NK-92 (cell line): Measurements from ENCODE around the gene MAT1A.
"Not testable (repeated sequence)": the region's sequence is repeated elsewhere in the genome, so short reads cannot be mapped to it uniquely, and the experiment has no call there.

ENCODE experiments used
- DNase-seq: peaks from one replicate; lab custom pipeline; 2025; ENCODE audit not compliant: unreplicated experiment; lab: John Stamatoyannopoulos, UW

MAT1A gene

GRCh38 chr10:80233871-80234270, 55.6 kb downstream of the MAT1A start:
- not testable (repeated sequence) for DNase-seq

- DNase-seq = not testable (repeated sequence)
Observed at GRCh38 chr10:80226723-80227122, 62.7 kb downstream of the MAT1A start.

GRCh38 chr10:80223031-80223419, 66.4 kb downstream of the MAT1A start:
- not testable (repeated sequence) for DNase-seq
